GM18526 (cell line): ENCODE data around the gene FITM2.

ENCODE experiments used
- POLR2A ChIP-seq: IDR thresholded peaks from 3 replicates; pipeline ENCODE4 v1.6.1; 2011; ENCODE audit not compliant: insufficient read length; ENCODE audit errors: extremely low read depth

Gene FITM2

GRCh38 chr20:44342248-44342647 lies 31.2 kb upstream of the FITM2 start:
- no peak for TF ChIP-seq POLR2A

GRCh38 chr20:44336725-44337380 lies 25.9 kb upstream of the FITM2 start, which contains the start of gene R3HDML:
R3HDML (plus strand) TSS chr20:44337043; CDS start chr20:44337158, 115 bp downstream.
- TF ChIP-seq POLR2A: no peak

DNA sequence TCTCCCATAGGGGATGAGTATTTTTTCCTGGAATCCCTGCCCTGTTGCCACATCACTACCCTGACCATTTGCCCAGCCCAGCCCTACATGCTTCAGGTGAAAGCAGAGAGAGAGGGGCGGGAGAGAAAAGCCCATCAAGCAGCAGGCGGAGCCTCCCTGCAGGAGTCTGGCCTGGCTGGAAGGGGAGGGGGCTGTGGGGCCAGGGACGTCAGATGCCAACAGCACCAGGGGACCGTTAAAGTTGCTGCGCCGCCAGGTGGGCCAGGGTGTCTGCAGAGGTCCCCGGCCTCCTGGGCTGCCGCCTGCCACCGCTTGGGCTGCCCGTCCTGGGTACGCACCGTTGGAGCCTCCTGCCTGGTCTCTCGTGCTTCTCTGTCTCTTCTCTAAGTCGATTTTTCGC lies 25.1 kb upstream of the FITM2 start:
- TF ChIP-seq POLR2A: no peak

- no peak for TF ChIP-seq POLR2A
Measured at GRCh38 chr20:44335675-44336074, 24.7 kb upstream of the FITM2 start.

GRCh38 chr20:44334709-44335108 lies 23.7 kb upstream of the FITM2 start:
- no peak for TF ChIP-seq POLR2A

- no peak for TF ChIP-seq POLR2A
Measured at GRCh38 chr20:44334306-44334705, 23.3 kb upstream of the FITM2 start.

- TF ChIP-seq POLR2A: no peak
Measured at GRCh38 chr20:44331201-44331600, 20.2 kb upstream of the FITM2 start.

DNA sequence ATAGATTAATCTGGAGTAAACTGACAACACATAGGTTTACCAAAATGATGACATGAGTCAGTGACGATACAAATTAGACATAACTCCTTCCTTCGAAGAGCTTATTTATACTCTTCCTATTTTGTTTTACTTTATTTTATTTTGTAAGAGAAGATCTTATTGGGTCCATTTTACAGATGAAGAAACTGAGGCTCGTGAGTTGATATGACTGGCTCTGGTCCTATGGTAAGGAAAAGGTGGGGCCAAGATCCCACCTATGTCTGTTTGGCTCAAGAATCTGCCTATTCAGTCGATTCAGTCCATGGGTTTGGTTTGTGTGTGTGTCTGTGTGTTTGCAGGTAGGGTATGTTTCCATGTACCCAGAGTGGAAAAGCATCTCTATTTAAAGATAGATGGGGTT lies 17.4 kb upstream of the FITM2 start:
- no peak for TF ChIP-seq POLR2A

GRCh38 chr20:44326391-44327159 lies 15.6 kb upstream of the FITM2 start:
- TF ChIP-seq POLR2A: no peak

DNA sequence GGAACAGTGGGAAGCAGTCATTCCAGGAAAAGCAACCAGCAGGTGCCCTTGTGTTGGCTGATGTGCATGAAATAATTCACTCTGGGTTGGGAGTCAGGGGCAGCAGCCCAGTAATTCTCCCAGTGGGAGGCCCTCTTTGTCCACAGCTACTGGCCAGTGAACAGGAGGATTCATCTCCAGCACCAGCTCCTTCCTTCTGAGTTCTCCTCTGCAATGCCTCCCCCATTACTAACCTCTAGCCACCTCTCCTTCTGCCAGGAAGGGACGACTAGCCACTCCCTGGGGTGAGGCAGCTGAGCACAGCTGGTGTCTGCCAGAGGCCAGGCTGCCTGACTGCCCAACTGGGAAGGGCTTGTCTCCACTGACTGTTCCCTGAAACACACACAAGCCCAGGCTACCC lies 13.3 kb upstream of the FITM2 start:
- no peak for TF ChIP-seq POLR2A

DNA sequence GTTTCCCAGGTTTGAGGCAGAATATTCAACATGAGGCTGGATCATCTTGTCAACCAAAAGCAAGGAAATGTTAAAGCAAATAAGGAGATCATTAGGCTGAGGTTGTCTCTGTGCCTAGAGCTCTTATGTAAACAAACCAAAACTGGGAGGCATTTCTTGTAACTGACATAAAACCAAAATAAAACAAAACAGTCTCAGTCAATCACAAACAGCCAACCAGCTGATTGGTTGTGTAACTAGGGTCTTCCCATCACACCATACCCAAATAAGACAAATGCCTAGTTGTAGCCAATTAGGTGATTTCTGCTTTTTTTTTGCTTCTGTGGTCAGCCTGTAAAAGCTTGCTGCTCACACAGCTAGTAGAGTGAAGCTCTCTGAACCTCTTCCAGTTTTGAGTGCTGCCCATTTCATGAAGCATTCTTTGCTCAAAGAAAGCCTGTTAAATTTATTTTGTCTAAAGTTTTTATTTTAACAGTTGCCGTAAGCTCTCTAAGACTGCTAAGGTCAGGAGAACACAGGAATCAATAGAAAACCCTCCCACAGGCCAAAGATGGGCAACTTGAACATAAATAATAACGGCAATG lies 8.9 kb upstream of the FITM2 start:
- no peak for TF ChIP-seq POLR2A

GRCh38 chr20:44314870-44315269 lies 3.9 kb upstream of the FITM2 start:
- no peak for TF ChIP-seq POLR2A

DNA sequence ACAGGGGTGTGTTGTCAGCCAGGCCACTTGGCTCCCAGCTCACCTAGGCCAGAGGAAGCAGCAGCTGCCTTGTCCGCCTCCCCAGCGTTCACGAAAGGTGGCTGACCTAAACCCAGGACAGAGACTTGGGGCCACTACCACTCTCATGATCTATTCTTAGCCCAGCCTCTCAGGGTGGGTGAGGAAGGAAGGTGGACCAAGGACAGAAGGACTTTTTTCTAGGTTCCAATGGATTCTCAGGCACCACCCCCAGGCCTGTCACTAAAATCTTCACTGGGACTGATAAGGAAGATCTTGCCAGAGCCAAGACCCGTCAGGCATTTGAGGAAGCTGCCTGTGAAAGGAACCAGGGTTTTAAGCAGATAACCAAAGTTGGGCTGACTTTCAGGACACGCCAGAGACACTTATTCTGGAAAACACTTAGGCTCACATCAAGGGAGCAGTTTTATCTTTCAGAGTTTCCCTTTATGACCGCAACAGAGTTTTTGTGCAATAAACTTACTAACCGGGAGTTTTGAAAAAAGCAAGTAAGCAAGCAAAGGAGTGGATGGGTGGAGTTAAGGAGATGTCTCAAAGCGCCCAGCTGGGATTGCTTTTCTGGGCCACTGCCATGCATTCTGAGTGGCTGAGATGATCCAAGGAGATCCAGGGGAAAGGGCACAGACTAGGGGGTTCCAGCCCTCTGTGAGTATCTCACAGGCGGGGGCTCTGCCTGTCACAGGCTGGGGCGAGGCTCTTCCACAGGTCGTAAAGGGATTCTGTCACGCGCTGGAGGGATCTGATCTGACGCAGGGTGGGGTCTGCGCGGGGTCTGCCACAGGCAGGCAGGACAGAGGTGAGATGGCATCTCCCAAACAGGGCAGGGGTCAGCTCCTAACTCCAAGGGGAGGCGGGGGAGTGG lies 989 bp downstream of the FITM2 start:
- TF ChIP-seq POLR2A: no peak

GRCh38 chr20:44306927-44307326 lies 4.1 kb downstream of the FITM2 start:
- no peak for TF ChIP-seq POLR2A

GRCh38 chr20:44304383-44304782 lies 6.6 kb downstream of the FITM2 start:
- no peak for TF ChIP-seq POLR2A
